Right cardiac atrium (tissue), 5 donors: Measurements from ENCODE around the gene LRRC70. TPM values are rescaled to one million over a fixed set of nuclear protein-coding genes. Genes with fewer than 3 reads are reported as not detected.
"Not testable (repeated sequence)": the region's sequence is repeated elsewhere in the genome, so short reads cannot be mapped to it uniquely, and the experiment has no call there.

ENCODE experiments used
- ATAC-seq, 2 donors: fragments of 200-7000 bp; cut with Tn5 transposase; one replicate each; pipeline versions ENCODE4 v1.8.0 to v1.9.1; 2020; ENCODE audit warnings: moderate library complexity in 2 of 2, mild to moderate bottlenecking in 1 of 2
- DNase-seq, 3 donors: peaks; one replicate each; pipeline ENCODE4 v3.0.0-alpha.2; 2020
- H3K27ac ChIP-seq: one replicate; pipeline ENCODE4 v1.5.1; 2013; ENCODE audit warnings: mild to moderate bottlenecking, low read length, control low read depth, moderate library complexity
- H3K27me3 ChIP-seq: one replicate; pipeline ENCODE4 v1.6.1; 2013; ENCODE audit not compliant: control insufficient read depth, insufficient read depth
- H3K4me1 ChIP-seq: one replicate; pipeline ENCODE4 v1.6.1; 2013; ENCODE audit warnings: low read length; ENCODE audit not compliant: control insufficient read depth, insufficient read depth
- H3K4me3 ChIP-seq: one replicate; pipeline ENCODE4 v1.5.1; 2013; ENCODE audit warnings: low read length, control low read depth
- H3K9me3 ChIP-seq: one replicate; pipeline ENCODE4 v1.6.1; 2013; ENCODE audit warnings: low read length; ENCODE audit not compliant: control insufficient read depth
- WGBS: extraction: QIAGEN DNeasy Blood & Tissue Kit; methylation state at CpG from one replicate; pipeline ENCODE4 v1.1.7; 2013; 5-methylcytosine and 5-hydroxymethylcytosine counted together
- intact Hi-C, 4 donors: fragments of 100-400 bp; cut with DNase I; formaldehyde crosslinking; loops; one replicate each; pipeline versions ENCODE4 v1.11.0 to v1.14.0; 2022 to 2023
- polyA plus RNA-seq: library from polyadenylated mRNA; stranded (reverse); fragments of 200-250 nt; gene quantifications from one replicate; pipeline ENCODE4 v1.2.3, GENCODE V29; 2013
- total RNA-seq, 4 donors: library from RNA; stranded (reverse); fragmentation: NEBNext Ultra II Directional; extraction: Animal tissue kit (Norgen Biotek cat#: 25700); gene quantifications; one replicate each; pipeline ENCODE4 v1.2.1, GENCODE V29; 2021
- donor health status: healthy with polysubstance abuse.
- donor health status: DM: no; HTN: yes; CAD: no.
- donor health status: DM: no; HTN: no; CAD: no.
- donor health status: DM: no; HTN: yes; CAD: no; lungs with severe emphysema.
- donor health status: DM: yes; HTN: yes; CAD: no.

The LRRC70 gene
- total and polyA plus RNA-seq, 5 donors: 0.86 to 3.8 (median 2.1) TPM

DNA sequence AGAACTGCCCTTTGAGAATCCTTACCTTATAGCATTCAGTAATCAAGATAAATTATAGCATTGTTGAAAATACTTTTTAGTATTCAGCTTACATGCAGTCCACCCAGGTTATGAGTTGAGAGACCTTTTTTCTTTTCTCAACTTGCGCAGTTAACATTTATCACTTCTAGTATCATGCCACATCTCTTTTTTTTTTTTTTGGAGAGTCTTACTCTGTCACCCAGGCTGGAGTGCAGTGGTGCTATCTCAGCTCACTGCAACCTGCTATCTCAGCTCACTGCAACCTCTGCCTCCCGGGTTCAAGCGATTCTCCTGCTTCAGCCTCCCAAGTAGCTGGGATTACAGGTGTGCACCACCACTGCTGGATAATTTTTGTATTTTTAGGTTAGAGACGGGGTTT is 29.0 kb downstream of the LRRC70 start:
- WGBS: 96% methylated on average over 4 of the region's 4 CpGs
- ATAC-seq: no peak
- H3K4me1 ChIP-seq: no peaks in the 10 kb centered on the region
- H3K27ac ChIP-seq: no peak overlapping the region
- intact Hi-C loops: no loop called here
- H3K4me3 ChIP-seq: no peak overlapping the region
- no peaks in the 10 kb centered on the region for H3K9me3 ChIP-seq
- H3K27me3 ChIP-seq: no peaks in the 10 kb centered on the region
- DNase-seq: no peak

DNA sequence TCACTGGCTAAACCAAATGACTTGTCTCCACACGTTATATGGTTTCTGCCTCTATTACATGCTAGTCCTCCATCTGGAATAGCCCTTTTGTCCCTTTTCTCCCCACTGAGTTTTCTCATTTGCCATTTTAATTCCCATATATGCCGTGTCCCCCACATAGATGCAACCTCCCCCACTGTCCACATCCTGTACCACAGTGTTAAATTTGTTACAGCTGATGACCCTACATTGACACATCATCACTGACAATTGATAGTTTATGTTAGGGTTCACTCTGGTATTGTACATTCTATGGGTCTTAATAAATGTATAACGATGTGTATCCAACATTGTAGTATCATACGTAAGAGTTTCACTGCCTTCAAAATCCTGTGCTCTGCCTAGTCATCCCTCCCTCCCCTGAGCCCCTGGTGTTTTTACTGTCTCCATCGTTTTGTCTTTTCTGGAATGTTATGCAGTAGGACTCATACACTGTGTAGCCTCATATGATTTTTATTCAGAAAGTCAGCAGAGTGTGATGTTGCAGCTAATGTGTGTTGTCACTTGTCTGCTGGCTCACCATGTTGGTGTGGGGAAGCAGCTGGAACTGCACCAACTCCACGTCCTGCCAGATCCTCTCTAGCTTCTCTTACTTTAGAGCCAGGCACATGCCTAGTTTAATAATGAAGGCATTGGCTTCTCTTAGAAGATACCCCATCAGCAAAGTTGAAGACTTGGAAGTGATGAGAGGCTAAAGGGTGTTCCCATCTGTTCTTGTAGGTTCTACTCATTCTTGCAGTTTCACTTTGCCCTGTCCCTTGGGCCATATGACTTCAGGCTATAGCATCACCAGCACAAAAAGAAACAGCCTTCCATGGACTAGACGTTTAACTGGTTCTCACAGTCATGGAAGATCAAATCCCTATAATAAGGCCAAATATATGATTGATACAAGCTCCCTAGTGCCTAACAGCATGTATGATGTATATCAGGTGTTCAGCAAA is 30.2 kb downstream of the LRRC70 start:
- WGBS: 76% methylated on average over 7 of the region's 7 CpGs
- Histone ChIP-seq H3K4me3 (no peak overlapping the region), H3K27me3 (no peaks in the 10 kb centered on the region), H3K27ac (no peak overlapping the region), H3K4me1 (no peaks in the 10 kb centered on the region), H3K9me3 (no peaks in the 10 kb centered on the region)
- peak; percentile 44 to 74 for ATAC-seq
- intact Hi-C loops: no loop called here
- peak in 2 of 3 donors; percentile 65 to 69 for DNase-seq

DNA sequence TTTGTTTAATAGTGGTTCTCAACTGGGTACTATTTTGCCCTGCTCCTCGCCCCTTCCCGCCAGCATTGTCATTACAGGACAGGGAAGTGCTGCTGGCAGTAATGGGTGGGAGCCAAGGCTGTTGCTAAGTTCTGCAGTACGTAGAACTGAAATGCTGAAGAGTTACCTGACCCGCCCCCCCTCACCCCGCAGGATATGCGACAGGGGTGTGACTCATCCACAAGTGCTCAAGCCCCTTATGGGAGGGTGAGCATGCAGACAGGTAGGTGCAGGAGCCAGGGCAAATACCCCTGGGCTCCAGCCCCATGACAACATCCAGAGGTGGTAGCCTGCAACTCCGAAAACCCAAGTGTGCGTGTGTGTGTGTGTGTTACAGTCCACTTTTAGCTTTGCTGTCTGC is 35.7 kb downstream of the LRRC70 start:
- Histone ChIP-seq H3K27me3 (no peaks in the 10 kb centered on the region), H3K27ac (no peak overlapping the region), H3K4me1 (no peaks in the 10 kb centered on the region), H3K4me3 (no peak overlapping the region), H3K9me3 (no peaks in the 10 kb centered on the region)
- DNase-seq (no peak), ATAC-seq (no peak)
- 94% methylated on average over 8 of the region's 8 CpGs for WGBS
- intact Hi-C loops: no loop called here

DNA sequence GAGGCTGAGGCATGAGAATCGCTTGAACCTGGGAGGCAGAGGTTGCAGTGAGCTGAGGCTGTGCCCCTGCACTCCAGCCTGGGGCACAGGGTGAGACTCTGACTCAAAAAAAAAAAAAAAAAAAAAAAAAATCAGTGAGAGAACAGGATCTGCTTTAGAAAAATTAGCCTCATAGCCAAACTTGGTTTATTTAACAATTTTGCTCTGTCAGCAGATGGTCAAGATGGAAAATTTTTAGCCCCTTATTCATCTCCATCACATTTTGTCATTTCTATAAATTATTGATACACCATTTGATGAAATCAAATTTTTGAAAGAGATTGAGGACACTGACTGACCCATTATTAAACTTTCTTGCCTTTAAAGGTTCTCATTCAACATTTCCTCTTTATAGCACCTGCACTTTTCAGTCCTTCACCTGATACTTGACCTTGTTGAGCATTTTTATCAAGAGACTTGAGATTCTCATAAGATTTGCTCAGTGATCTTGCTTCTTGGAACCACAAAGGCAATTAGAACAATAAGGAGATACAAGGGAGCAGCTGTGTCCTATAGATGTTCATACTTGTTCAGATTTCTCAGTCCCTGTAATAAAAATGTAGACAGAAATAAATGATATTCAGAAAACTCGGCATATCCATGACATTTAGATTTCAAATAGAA is 38.1 kb downstream of the LRRC70 start:
- H3K27me3 ChIP-seq: no peaks in the 10 kb centered on the region
- H3K4me1 ChIP-seq: no peaks in the 10 kb centered on the region
- DNase-seq (no peak), ATAC-seq (no peak)
- H3K9me3 ChIP-seq: no peaks in the 10 kb centered on the region
- intact Hi-C loops: no loop called here
- no peak overlapping the region for H3K27ac ChIP-seq
- H3K4me3 ChIP-seq: no peak overlapping the region
- 94% methylated on average over 2 of the region's 2 CpGs for WGBS

GRCh38 chr5:62617943-62618342 is 39.3 kb downstream of the LRRC70 start:
- Histone ChIP-seq H3K4me1 (no peaks in the 10 kb centered on the region), H3K27ac (no peak overlapping the region), H3K4me3 (no peak overlapping the region), H3K9me3 (no peaks in the 10 kb centered on the region), H3K27me3 (no peaks in the 10 kb centered on the region)
- intact Hi-C loops: no loop called here
- no peak for DNase-seq
- ATAC-seq: no peak

- H3K4me3 ChIP-seq: no peak overlapping the region
- no peak overlapping the region for H3K27ac ChIP-seq
- H3K27me3 ChIP-seq: no peaks in the 10 kb centered on the region
- no peaks in the 10 kb centered on the region for H3K4me1 ChIP-seq
- ATAC-seq (no peak), DNase-seq (no peak)
- no peaks in the 10 kb centered on the region for H3K9me3 ChIP-seq
- intact Hi-C loops: no loop called here
- 88% methylated on average over 5 of the region's 5 CpGs for WGBS
Measured at GRCh38 chr5:62620761-62621160, 42.1 kb downstream of the LRRC70 start.

- no peaks in the 10 kb centered on the region for H3K27me3 ChIP-seq
- no peak overlapping the region for H3K4me3 ChIP-seq
- DNase-seq (no peak), ATAC-seq (no peak)
- H3K27ac ChIP-seq: no peak overlapping the region
- 88% methylated on average over 6 of the region's 6 CpGs for WGBS
- intact Hi-C loops: no loop called here
- H3K4me1 ChIP-seq: no peaks in the 10 kb centered on the region
- H3K9me3 ChIP-seq: no peaks in the 10 kb centered on the region
Measured at GRCh38 chr5:62621280-62621679, 42.7 kb downstream of the LRRC70 start.

- no peaks in the 10 kb centered on the region for H3K27me3 ChIP-seq
- WGBS: 87% methylated on average over 1 of the region's 1 CpG
- no peak for ATAC-seq
- no peak overlapping the region for H3K27ac ChIP-seq
- H3K4me1 ChIP-seq: no peaks in the 10 kb centered on the region
- DNase-seq: no peak
- no peak overlapping the region for H3K4me3 ChIP-seq
- H3K9me3 ChIP-seq: no peaks in the 10 kb centered on the region
- intact Hi-C loops: no loop called here
Measured at GRCh38 chr5:62623271-62623670, 44.7 kb downstream of the LRRC70 start.

- intact Hi-C loops, H3K27ac ChIP-seq, H3K4me1 ChIP-seq, H3K27me3 ChIP-seq, ATAC-seq, DNase-seq, H3K4me3 ChIP-seq, H3K9me3 ChIP-seq: not testable (repeated sequence)
- 94% methylated on average over 7 of the region's 7 CpGs for WGBS
Measured at GRCh38 chr5:62624436-62624835, 45.8 kb downstream of the LRRC70 start.

- Histone ChIP-seq H3K27ac (no peak overlapping the region), H3K9me3 (no peaks in the 10 kb centered on the region), H3K27me3 (no peaks in the 10 kb centered on the region), H3K4me1 (no peaks in the 10 kb centered on the region), H3K4me3 (no peak overlapping the region)
- ATAC-seq: no peak
- intact Hi-C loops: no loop called here
- no peak for DNase-seq
- WGBS: 87% methylated on average over 2 of the region's 2 CpGs
Measured at GRCh38 chr5:62626534-62626933, 47.9 kb downstream of the LRRC70 start.

GRCh38 chr5:62627121-62627520 is 48.5 kb downstream of the LRRC70 start:
- Histone ChIP-seq H3K9me3 (no peaks in the 10 kb centered on the region), H3K4me3 (no peak overlapping the region), H3K27me3 (no peaks in the 10 kb centered on the region), H3K27ac (no peak overlapping the region), H3K4me1 (no peaks in the 10 kb centered on the region)
- WGBS: 73% methylated on average over 3 of the region's 3 CpGs
- intact Hi-C loops: no loop called here
- DNase-seq (no peak), ATAC-seq (no peak)
